Amniotic stem cell (primary cell): ENCODE measurements around the gene TBC1D17.

ENCODE experiments used
- DNase-seq: peaks from one replicate; lab custom pipeline; 2025; lab: John Stamatoyannopoulos, UW

TBC1D17 gene

GRCh38 chr19:49861541-49862378, 15.7 kb upstream of the TBC1D17 start:
- DNase-seq: no peak

GRCh38 chr19:49862391-49863253, 14.9 kb upstream of the TBC1D17 start:
- no peak for DNase-seq

GRCh38 chr19:49863254-49863934, 14.1 kb upstream of the TBC1D17 start:
- DNase-seq: no peak

GRCh38 chr19:49863935-49864320, 13.6 kb upstream of the TBC1D17 start:
- no peak for DNase-seq

- DNase-seq: no peak
Measured at GRCh38 chr19:49864890-49865289, 12.6 kb upstream of the TBC1D17 start.

GRCh38 chr19:49866933-49867782, 10.3 kb upstream of the TBC1D17 start, which contains the start of gene PNKP:
PNKP (minus strand) TSS chr19:49867576; CDS start chr19:49867204, 372 bp downstream.
- DNase-seq: peak; percentile 88

- DNase-seq: no peak
Measured at GRCh38 chr19:49869009-49869483, 8.5 kb upstream of the TBC1D17 start.

GRCh38 chr19:49869484-49870308, 7.8 kb upstream of the TBC1D17 start:
- peak; percentile 99 for DNase-seq

DNA sequence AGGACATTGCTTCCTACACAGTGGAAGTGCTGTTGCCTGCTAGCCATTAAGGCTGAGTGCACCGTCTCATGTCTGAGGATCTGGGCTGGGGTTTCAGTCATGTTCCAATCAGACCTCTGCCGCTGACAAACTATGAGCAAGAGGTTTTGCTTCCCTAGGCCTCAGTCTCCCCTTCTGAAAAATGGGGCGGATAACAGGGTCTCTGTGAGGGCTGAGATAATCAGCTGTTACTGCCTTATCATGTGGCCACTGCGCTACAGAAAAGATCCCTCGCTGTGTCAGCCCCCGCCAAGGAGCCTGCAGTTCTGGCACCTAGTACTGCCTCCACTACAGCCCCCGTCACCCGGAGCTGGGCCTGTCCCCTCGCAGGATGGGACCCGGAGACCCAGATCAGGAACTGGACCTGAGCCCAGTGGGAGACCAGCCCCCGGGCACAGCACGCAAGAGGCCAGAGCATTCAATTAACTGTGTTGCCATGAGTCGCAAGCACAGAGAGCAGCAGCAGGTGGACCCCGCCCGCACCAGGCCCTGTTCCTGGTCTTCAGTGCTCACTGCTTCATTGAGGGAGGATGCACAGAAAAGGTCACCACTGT, 7.1 kb upstream of the TBC1D17 start:
- no peak for DNase-seq

- no peak for DNase-seq
Measured at GRCh38 chr19:49871349-49871985, 6.0 kb upstream of the TBC1D17 start.

- DNase-seq: no peak
Measured at GRCh38 chr19:49872245-49873128, 5.0 kb upstream of the TBC1D17 start.

- DNase-seq: no peak
Measured at GRCh38 chr19:49873129-49873521, 4.4 kb upstream of the TBC1D17 start.

DNA sequence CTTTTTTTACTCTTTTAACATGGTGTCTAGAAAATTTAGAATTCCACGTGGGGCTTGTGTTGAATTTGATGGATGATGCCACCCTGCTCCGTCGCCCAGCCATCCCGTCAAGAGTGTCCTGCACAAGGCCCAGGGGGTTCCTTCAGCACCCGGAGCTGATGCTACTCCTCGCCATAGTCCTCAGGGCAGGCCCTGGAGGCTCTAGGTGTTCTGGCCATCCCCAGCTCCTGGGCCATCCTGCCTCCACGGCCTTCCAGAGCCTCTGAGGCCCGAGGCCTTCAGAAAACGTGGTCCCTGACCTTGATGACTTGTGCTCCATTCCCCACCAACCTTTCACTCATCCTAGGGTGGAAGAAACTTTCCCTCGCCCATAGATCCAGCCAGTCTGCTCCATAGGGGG, 3.7 kb upstream of the TBC1D17 start:
- DNase-seq: no peak

DNA sequence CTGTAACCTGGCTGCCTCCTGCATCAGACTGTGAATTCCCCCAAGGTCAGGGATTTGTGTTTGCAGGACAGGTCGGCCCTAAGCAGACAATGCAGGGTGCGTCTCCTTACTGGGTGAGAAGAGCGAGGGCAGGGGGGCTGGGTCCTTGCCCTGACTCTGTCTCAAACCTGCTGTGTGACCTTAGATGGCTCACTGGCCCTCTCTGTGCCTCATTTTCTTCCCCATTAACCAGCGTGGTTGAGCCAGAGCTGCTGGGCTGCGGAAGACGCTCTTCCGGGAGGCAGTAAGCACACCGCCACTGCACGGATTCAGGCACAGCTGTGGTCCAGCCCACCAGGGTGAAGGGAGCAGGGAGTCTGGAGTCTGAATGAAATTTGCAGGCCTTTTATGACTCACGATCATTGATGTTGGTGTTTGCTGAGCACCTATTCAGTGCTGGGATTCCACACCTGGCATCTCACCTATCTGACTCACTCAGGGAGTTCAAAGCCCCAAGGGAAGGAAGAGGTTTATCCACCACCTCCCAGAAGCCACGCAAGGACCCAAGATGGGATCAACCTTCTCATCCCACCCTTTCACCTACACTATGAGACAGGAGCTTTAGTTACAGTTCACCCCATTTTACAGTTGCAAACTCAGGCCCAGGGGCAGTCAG, 2.9 kb upstream of the TBC1D17 start:
- no peak for DNase-seq

- DNase-seq: no peak
Measured at GRCh38 chr19:49875177-49875576, 2.3 kb upstream of the TBC1D17 start.

- DNase-seq: peak; percentile 4
Measured at GRCh38 chr19:49875857-49876421, 1.6 kb upstream of the TBC1D17 start.

- DNase-seq: peak; percentile 97
Measured at GRCh38 chr19:49876422-49877019, 981 bp upstream of the TBC1D17 start.
